GM18507 (cell line): ENCODE results near the gene TGIF1.
"Not testable (repeated sequence)": the region's sequence is repeated elsewhere in the genome, so short reads cannot be mapped to it uniquely, and the experiment has no call there.

Source experiments
- DNase-seq: peaks from one replicate; pipeline ENCODE4 v3.0.0; 2011; ENCODE audit warnings: low read depth; ENCODE audit not compliant: insufficient read length; ENCODE audit errors: extremely low spot score
- FAIRE-seq: peaks from 2 replicates; lab custom pipeline; 2011; peaks lifted over from hg19 to GRCh38; lab: Jason Lieb, UNC

The TGIF1 gene

GRCh38 chr18:3450012-3450798 is at the start of gene TGIF1:
TGIF1 (plus strand) TSS chr18:3450172; CDS start chr18:3450490, 318 bp downstream.
- DNase-seq (no peak), FAIRE-seq (no peak)

- DNase-seq (no peak), FAIRE-seq (no peak)
Measured at GRCh38 chr18:3400567-3401296, 49.2 kb upstream of the TGIF1 start.

GRCh38 chr18:3401669-3402620 is 48.0 kb upstream of the TGIF1 start:
- peak; percentile 33 for FAIRE-seq
- DNase-seq: no peak

GRCh38 chr18:3402982-3403451 is 47.0 kb upstream of the TGIF1 start:
- DNase-seq: no peak
- FAIRE-seq: no peak

GRCh38 chr18:3405713-3406112 is 44.3 kb upstream of the TGIF1 start:
- FAIRE-seq (no peak), DNase-seq (no peak)

- DNase-seq (no peak), FAIRE-seq (no peak)
Measured at GRCh38 chr18:3408107-3408506, 41.9 kb upstream of the TGIF1 start.

GRCh38 chr18:3409811-3410210 is 40.2 kb upstream of the TGIF1 start:
- DNase-seq (no peak), FAIRE-seq (no peak)

- no peak for FAIRE-seq
Measured at GRCh38 chr18:3410273-3410672, 39.7 kb upstream of the TGIF1 start.

GRCh38 chr18:3410876-3411275 is 39.1 kb upstream of the TGIF1 start:
- FAIRE-seq, DNase-seq: not testable (repeated sequence)

More at GRCh38 chr18:3410273-3410672, 39.7 kb upstream of the TGIF1 start:
- DNase-seq: no peak

- DNase-seq (no peak), FAIRE-seq (no peak)
Measured at GRCh38 chr18:3411327-3411726, 38.6 kb upstream of the TGIF1 start.

GRCh38 chr18:3411854-3412268 is 38.1 kb upstream of the TGIF1 start:
- FAIRE-seq: no peak
- DNase-seq: no peak

GRCh38 chr18:3412528-3412927 is 37.4 kb upstream of the TGIF1 start:
- DNase-seq, FAIRE-seq: not testable (repeated sequence)

GRCh38 chr18:3415110-3415509 is 34.9 kb upstream of the TGIF1 start:
- FAIRE-seq (no peak), DNase-seq (no peak)

GRCh38 chr18:3418083-3418482 is 31.9 kb upstream of the TGIF1 start:
- DNase-seq: no peak
- FAIRE-seq: no peak

- FAIRE-seq (no peak), DNase-seq (no peak)
Measured at GRCh38 chr18:3420919-3421279, 29.1 kb upstream of the TGIF1 start.

GRCh38 chr18:3422905-3423304 is 27.1 kb upstream of the TGIF1 start:
- no peak for DNase-seq
- no peak for FAIRE-seq

GRCh38 chr18:3424280-3424890 is 25.6 kb upstream of the TGIF1 start:
- DNase-seq: no peak

GRCh38 chr18:3425030-3425429 is 24.9 kb upstream of the TGIF1 start:
- DNase-seq: no peak
- no peak for FAIRE-seq

More at GRCh38 chr18:3424280-3424890, 25.6 kb upstream of the TGIF1 start:
- no peak for FAIRE-seq

GRCh38 chr18:3425446-3425845 is 24.5 kb upstream of the TGIF1 start:
- FAIRE-seq: no peak
- no peak for DNase-seq
